Skeletal muscle cell (primary cell): ENCODE results near the gene IGF1R.

Experiments used
- DNase-seq: peaks from one replicate; pipeline ENCODE4 v3.0.0-alpha.2; 2010; ENCODE audit warnings: low read depth
- H3K4me3 ChIP-seq: 2 replicates; pipeline ENCODE4 v1.5.1; 2011; ENCODE audit warnings: low read depth, mild to moderate bottlenecking, control low read depth, low read length, moderate library complexity

Gene IGF1R

GRCh38 chr15:98698792-98699191 is 50.5 kb downstream of the IGF1R start:
- H3K4me3 ChIP-seq, result no peak overlapping the region
- no peak for DNase-seq

- no peak overlapping the region for H3K4me3 ChIP-seq
- no peak for DNase-seq
These were observed 51.5 kb downstream of the IGF1R start for GRCh38 chr15:98699591-98700424.

GRCh38 chr15:98700519-98700918 is 52.2 kb downstream of the IGF1R start:
- no peak for DNase-seq
- H3K4me3 ChIP-seq, result no peak overlapping the region

GRCh38 chr15:98703126-98703685 is 54.9 kb downstream of the IGF1R start:
- DNase-seq, result no peak
- H3K4me3 ChIP-seq, result no peak overlapping the region

GRCh38 chr15:98705070-98705469 is 56.7 kb downstream of the IGF1R start:
- no peak overlapping the region for H3K4me3 ChIP-seq

GRCh38 chr15:98706387-98706786 is 58.0 kb downstream of the IGF1R start:
- DNase-seq, result no peak
- no peak overlapping the region for H3K4me3 ChIP-seq

More at GRCh38 chr15:98705070-98705469, 56.7 kb downstream of the IGF1R start:
- no peak for DNase-seq

- no peak for DNase-seq
- H3K4me3 ChIP-seq, result no peak overlapping the region
These were observed 58.6 kb downstream of the IGF1R start for GRCh38 chr15:98706986-98707385.

GRCh38 chr15:98708037-98708590 is 59.8 kb downstream of the IGF1R start:
- H3K4me3 ChIP-seq, result no peak overlapping the region
- no peak for DNase-seq

GRCh38 chr15:98711810-98712209 is 63.5 kb downstream of the IGF1R start:
- H3K4me3 ChIP-seq, result no peak overlapping the region
- DNase-seq, result no peak

- no peak for DNase-seq
- H3K4me3 ChIP-seq, result no peak overlapping the region
These were observed 64.7 kb downstream of the IGF1R start for GRCh38 chr15:98712845-98713584.

GRCh38 chr15:98713585-98714001 is 65.3 kb downstream of the IGF1R start:
- no peak for DNase-seq
- H3K4me3 ChIP-seq, result no peak overlapping the region

- no peak for DNase-seq
- no peak overlapping the region for H3K4me3 ChIP-seq
These were observed 66.6 kb downstream of the IGF1R start for GRCh38 chr15:98714922-98715321.

- no peak for DNase-seq
- H3K4me3 ChIP-seq, result no peak overlapping the region
These were observed 67.1 kb downstream of the IGF1R start for GRCh38 chr15:98715401-98715800.

GRCh38 chr15:98715890-98716443 is 67.6 kb downstream of the IGF1R start:
- H3K4me3 ChIP-seq, result no peak overlapping the region
- no peak for DNase-seq

- DNase-seq, result no peak
- H3K4me3 ChIP-seq, result no peak overlapping the region
These were observed 69.0 kb downstream of the IGF1R start for GRCh38 chr15:98717371-98717770.

GRCh38 chr15:98717942-98718341 is 69.6 kb downstream of the IGF1R start:
- H3K4me3 ChIP-seq, result no peak overlapping the region
- no peak for DNase-seq

- no peak for DNase-seq
- no peak overlapping the region for H3K4me3 ChIP-seq
These were observed 70.2 kb downstream of the IGF1R start for GRCh38 chr15:98718426-98719136.

- no peak for DNase-seq
- no peak overlapping the region for H3K4me3 ChIP-seq
These were observed 70.9 kb downstream of the IGF1R start for GRCh38 chr15:98719137-98719740.

GRCh38 chr15:98720031-98720430 is 71.7 kb downstream of the IGF1R start:
- DNase-seq, result no peak
- H3K4me3 ChIP-seq, result no peak overlapping the region
